Hematopoietic multipotent progenitor cell treated with erythropoietin and hydrocortisone succinate and interleukin-3 and kit ligand, for 4 days (in vitro differentiated cells): ENCODE data around the gene PDE4D.
"Not testable (repeated sequence)": the region's sequence is repeated elsewhere in the genome, so short reads cannot be mapped to it uniquely, and the experiment has no call there.

Source experiments
- DNase-seq: peaks from one replicate; pipeline ENCODE4 v3.0.0-alpha.2; 2015

The PDE4D gene

DNA sequence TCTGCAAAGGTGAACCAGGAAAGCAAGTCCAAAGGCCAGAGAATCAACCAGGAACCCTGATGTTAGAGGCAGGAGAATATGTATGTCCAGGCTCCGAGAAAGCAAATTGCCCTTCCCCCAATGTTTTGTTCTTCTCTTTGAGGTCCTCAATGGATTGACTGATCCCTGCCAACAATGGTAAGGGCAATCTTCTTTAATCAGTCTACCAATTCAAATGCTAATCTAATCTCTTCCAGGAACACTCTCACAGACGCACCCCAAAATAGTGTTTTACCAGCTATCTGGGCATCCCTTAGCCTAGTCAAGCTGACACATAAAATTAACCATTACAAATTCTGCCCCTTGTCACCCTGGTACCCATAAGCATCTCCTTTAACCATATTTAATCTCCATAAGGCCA is 912.6 kb downstream of the PDE4D start:
- DNase-seq = no peak

DNA sequence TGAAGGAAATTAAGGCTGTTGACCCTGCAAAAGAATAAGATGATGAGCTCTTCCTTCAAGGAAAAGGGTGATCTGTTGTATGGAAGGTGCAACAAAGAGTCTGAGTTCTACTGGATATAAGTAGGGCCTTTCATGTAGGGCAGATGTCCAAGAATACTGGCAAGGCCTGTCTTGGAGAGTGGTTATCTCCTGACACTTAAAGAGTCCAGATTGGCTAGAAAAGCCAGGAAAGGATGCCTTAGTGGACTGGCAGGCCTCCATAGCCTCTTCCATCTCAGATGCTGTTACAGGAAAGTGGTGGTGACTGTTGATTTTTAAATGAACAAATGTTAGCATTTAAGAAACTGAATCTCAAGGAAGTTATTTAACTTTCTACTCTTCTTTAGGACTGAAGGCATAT is 914.4 kb downstream of the PDE4D start:
- no peak for DNase-seq

DNA sequence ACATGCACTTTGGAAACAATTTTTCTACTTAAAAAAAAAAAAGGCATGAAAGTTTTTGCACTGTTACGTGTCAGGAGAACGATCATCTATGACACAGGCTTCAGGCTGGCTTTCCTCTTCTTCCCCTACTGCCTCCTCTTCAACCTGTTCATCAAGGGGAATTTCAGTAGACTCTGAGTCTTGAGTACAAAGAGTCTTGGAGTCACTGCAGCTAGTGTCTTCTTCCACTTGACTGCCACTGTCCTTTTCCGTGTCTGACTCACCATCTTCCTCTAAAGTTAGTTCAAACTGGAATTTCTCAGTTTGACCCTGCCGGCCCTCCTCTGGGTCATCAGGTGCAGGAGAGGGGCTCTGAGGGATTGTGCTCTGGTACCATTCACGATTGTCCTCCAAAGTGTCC is 918.9 kb downstream of the PDE4D start:
- no peak for DNase-seq

DNA sequence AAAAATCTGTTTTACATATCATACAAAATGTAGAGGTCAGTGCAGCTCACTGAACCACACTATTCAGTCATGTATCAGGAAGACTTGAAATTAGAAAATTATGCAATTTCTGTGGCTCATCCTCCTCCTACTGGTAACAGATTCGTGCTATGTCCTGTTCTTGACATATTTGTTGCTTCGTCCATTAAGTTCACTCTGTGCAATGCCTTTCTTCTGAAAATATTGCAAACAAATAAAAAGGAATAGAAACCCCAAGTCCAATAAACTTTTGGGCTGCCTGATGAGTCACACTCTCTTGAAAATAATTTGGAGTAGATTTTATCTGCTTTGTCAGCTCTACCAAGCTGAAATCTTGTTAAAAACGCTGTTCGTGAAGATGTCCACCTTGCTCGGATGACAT is 919.4 kb downstream of the PDE4D start:
- DNase-seq = no peak

DNA sequence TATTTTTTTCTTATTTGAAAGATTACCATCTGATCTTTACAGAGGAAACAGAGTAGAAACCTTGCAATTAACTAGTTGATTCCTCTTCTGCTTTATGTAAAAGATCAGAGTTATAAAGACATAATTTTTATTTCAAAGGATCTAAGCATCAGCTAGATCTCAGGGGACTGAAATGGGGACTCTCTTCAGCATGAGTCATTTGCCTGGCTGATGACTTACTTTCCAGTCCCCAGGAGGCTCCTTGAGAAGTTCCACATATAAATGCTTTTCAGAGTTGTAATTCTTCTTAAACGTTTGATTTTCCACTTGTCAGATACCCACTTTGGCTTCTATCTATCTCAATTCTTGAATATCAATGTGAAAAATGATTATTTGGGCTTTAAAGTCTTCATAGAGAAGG is 921.2 kb downstream of the PDE4D start:
- no peak for DNase-seq

DNA sequence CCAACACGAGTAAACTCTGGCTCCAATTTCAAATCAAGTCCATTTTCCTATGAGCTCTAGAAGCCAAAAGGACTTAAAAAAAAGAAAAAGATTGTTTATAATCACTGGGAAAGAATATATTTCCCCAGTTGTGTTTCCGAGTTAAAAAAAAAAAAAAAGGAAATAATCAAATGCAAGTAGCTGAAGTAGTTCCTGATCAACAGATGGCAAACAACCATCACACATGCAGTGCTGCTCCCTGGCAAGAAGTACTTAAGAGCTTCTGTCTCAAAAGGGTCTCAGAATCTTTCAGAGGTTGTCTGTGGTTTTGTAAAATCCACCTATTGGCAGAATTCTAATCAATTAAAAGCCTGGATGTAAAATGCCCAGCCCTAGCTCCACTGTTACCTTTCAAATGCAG is 922.8 kb downstream of the PDE4D start:
- DNase-seq = peak; percentile 7

DNA sequence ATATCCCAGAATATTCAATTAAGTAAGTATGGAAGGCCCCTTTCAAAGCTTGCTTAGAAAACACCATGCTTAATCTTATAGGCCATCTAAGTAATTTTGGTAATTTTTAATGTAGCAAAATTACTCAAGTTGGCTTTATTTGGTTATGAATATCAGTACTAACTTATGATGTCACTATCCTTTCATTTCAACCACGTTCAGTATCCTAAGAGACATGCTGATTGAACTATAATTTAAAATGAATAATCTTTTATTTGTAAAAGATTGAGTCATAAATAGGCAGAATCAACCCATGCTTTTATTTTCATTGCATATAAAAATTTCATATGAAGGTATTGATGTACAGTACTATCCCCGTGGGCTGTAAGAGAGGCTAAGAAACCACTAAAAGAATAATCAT is 923.7 kb downstream of the PDE4D start:
- no peak for DNase-seq

DNA sequence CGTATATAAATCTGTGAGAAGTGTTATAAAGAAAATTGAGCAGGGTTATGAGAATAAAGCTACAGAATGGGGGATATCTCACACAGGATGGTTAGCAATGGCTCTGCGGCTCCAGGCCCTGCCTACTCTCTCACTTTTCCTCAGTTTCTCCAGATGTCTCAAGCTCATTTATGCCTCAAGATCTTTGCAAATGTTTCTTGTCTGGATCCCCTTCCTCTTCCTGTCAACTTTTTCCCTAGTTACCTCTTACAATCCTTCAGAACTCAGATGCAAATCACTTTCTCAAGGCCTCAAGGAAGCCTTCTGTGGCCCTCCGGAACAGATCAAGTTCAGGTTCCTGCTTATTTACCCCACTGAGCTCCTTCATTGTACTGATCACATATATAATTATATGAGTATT is 924.3 kb downstream of the PDE4D start:
- DNase-seq = no peak

DNA sequence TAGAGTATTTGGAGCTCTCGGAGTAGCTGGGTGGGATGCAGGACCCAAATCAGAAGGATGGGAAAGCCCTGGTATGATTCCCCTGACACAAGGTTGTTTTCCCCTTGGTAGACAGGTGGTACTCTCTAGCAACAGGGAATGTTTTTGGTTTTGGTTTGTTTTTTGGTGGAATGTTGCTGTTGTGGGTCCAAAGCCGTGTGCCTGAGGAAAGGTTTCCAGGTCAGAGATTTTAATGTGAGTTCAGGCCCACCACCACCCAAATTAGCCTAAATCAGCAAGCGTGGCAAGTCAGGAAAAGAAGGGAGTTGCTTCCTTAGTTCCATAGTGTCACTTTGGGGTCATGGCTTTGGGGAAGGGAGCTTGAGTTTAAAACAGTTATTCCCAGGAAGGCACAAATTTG is 925.2 kb downstream of the PDE4D start:
- no peak for DNase-seq

DNA sequence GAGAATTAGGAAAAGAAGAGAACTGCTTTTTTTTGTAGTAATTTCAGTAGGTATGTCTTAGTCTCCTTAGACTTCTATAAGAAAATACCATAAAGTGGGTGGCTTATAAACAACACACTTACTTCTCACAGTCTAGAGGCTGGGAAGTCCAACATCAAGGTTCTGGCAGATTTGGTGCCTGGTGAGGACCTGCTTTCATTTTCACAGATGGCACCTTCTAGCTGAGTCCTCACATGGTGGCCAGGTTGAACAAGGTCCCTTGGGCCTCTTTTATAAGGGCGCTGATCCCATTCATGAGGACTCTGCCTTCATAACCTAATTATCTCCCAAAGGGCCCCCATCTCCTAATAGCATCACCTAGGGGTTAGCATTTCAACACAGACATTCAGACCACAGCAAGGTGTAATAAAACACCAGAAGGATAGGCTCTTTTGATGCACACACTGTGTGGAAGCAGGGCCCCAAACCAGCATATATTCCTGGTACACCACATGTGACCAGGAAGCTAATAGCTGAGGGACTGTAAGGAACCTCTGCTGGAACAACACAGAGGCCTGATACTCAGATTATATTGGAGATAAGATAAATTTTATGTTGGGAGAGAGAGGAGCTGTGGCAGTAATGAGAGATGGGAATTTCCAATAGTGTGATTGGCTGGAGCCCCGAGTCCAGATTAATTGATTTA is 925.8 kb downstream of the PDE4D start:
- DNase-seq = no peak

DNA sequence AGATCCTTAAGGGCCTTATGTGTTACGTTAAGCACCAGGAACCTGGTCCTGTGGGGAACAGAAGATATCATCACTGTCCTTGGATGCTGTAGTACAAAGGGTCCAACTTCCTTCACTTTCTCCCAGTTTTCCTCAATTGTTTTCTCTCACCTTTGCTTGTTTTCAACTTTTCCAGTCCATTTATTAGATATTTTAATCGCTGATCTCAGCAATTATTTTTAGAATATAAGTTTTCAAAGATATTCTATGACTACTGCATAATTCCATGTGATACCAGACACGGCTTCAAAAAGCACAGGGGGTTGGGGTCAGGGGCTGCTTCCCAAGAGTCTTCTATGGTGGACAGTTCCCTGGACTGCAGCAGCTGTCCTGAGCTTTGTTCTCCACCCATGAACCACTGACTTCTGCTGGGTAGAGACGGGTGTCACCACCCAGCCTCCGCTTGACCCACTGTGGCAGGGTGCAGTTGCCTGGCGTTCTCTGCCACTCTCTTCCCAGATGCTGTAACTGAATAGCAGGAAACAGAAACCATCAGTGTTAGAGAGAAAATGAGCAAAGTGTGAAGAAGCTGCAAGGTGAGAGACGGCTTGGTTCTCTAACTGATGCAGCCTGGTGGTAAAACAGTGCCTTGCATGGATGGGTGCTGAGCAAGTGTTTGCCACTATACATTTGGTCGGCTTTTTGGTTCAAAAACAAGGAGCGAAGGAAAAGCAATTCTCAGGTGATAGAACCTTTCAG is 927.7 kb downstream of the PDE4D start:
- no peak for DNase-seq

DNA sequence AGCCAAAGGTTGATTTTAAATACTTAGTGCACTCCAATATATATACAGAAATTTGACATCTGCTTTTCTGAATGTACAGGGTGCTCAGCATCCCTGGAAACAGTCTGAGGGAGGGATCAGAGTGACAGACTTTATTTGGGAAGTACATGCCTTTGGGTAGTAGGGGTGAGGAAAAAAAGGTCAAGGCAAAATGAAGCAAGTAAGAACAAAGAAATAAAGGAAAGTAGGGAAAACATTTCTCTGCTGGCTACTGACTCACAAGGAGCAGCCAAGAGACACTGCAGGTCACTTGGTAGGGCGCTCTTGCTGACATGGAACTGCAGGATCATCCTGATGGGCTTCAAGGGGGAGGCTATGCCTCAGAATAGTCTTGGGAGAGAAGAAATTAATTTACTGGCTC is 929.7 kb downstream of the PDE4D start:
- DNase-seq = no peak

DNA sequence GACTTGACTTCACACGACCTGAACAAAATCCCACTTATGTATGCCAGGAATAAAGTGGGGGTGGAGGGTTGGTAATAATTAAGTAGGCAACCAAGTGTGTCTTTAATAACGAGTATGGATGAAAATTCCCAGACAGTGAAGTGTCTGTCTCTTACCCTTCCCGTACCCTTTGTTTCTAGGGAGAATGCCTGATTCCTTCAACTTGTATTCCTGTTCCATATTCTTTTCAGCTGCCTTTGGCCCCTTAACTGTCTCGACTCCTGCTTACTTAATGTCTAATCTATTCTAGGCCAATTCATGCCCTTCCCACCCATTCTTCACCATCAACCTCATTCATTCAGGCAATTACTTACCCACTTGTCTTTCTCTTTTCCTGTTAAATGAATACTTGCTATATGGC is 930.2 kb downstream of the PDE4D start:
- DNase-seq = no peak

DNA sequence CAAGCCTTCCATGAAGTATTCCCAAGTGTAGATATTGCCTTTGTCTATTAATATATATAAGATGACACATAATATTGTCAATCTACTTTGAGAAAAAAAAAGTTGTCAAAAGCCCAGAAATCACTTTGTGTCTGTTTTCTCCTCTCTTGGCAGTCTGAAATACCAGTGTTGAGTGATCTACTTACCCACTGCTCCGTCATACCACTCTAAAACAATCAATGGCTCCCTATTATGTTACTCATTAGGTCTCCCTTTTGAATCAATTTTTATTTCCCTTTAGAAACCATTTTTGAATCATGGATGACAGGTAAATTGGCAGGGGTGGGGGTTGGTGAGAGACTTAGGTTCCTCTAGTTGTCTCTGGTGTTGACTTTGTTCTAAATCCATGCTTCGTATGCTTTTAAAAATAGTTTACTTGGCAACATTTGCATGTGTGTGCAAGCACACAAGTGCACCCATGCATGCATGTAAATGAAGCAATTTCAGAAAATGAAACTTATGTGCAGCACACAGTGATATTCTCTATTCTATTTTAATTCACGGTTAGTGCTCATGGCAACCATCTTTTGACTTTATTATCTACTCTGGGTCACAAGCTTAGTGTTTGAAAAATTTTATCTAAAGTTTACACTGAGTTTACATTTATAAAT is 931.8 kb downstream of the PDE4D start:
- no peak for DNase-seq

DNA sequence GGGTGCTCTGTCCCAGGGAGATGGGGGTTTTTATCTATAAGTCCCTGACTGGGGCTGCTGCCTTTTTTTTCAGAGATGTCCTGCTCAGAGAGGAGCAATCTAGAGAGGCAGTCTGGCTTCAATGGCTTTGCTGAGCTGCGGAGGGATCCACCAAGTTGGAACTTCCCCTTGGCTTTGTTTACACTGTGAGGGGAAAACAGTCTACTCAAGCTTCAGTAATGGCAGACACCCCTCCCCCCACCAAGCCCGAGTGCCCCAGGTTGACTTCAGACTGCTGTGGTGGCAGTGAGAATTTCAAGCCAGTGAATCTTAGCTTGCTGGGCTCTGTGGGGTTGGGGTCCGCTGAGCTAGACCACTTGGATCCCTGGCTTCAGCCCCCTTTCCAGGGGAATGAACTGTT is 934.8 kb downstream of the PDE4D start:
- DNase-seq = no peak

DNA sequence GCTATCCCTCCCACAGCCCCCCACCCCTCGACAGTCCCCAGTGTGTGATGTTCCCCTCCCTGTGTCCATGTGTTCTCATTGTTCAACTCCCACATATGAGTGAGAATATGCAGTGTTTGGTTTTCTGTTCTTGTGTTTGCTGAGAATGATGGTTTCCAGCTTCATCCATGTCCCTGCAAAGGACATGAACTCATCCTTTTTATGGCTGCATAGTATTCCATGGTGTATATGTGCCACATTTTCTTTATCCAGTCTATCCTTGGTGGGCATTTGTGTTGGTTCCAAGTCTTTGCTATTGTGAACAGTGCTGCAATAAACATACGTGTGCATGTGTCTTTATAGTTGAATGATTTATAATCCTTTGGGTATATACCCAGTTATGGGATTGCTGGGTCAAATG is 940.3 kb downstream of the PDE4D start:
- DNase-seq = not testable (repeated sequence)

DNA sequence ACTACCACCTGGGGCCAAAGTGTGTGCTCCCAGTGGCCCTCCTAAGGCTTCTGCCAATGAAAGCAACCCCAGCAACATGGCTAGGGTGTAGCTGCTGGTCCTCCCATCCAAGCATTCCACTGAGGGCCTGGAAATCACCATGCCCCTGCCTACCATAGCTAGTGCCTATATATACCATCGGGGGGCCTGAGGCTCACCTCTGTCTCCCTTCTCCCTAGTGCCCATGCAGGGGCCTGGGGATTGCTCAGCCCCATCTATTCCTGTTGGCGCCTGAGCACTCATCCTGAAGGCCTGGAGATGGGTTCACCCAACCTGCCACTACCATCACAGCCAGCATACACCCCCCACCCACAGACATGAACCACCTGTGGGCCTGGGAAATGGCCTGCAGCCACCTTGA is 943.3 kb downstream of the PDE4D start:
- DNase-seq = no peak

DNA sequence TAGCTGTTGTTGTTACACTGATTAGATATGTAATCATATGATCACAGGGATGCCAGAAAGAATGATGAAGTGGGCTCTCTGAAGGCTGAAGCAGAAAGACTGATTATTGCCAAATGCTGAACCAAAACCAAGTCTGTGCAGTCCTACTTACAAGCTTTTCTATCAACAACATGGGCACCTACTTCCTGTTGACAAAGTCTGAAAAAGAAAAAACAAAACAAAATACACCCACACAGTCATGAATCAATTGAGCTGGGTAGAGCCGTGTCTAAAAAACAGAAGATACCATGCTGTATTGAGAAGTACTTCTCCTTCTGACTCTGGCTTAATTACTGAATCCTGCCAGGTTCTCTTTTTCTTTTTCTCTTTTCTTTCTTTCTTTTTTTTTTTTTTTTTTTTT is 947.3 kb downstream of the PDE4D start:
- no peak for DNase-seq

DNA sequence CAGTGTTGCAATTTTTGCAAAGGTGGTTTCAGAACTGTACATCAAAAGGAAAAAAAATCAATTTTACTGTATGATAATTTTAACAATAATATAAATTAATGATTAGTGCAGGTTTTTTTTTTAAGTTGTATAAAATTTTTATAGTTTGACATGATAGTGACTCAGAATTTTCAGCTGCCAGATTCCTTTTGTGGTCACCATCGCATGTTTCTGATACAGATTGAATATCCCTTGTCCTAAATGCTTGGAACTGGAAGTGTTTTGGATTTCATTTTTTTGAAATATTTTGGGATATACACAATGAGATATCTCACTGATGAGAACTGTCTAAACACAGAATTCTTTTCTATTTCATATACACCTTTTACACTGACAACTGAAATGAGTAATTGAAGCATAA is 949.3 kb downstream of the PDE4D start:
- no peak for DNase-seq

DNA sequence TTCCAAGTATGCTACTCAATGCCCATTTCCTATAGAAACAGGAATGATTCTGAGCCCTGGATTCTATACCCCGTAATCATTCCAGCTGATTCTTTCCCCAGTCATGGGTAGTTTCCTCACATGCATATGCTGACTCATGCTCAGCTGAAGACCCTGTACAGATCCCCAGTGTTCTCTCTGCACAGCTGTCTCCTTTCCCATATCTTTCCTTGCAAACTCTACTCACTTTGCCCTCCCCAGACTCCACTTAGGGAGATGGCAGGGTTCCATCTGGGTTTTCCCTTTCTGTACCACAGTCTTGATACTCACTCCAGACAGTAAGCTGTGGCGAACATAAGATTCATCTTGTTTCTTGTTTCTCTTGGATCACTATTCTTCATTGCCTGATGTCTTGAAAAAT is 953.1 kb downstream of the PDE4D start:
- no peak for DNase-seq

DNA sequence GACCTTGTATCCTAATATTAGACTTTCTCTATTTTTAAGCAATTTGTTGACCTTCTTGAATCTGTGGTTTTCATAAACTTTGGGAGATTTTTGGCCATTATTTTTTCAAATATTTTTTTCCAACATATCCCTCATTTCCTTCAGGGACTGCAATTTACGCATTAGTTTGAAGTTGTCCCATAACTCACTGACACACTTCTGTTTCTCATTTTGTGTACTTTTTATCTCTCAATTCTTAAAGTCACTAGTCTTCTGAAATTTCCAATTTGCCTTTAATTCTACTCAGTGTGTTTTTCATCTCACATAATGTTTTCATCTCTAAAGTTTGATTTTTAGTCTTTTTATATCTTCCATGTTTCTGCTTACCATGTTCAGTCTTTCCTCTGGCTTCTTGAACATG is 953.9 kb downstream of the PDE4D start:
- no peak for DNase-seq

DNA sequence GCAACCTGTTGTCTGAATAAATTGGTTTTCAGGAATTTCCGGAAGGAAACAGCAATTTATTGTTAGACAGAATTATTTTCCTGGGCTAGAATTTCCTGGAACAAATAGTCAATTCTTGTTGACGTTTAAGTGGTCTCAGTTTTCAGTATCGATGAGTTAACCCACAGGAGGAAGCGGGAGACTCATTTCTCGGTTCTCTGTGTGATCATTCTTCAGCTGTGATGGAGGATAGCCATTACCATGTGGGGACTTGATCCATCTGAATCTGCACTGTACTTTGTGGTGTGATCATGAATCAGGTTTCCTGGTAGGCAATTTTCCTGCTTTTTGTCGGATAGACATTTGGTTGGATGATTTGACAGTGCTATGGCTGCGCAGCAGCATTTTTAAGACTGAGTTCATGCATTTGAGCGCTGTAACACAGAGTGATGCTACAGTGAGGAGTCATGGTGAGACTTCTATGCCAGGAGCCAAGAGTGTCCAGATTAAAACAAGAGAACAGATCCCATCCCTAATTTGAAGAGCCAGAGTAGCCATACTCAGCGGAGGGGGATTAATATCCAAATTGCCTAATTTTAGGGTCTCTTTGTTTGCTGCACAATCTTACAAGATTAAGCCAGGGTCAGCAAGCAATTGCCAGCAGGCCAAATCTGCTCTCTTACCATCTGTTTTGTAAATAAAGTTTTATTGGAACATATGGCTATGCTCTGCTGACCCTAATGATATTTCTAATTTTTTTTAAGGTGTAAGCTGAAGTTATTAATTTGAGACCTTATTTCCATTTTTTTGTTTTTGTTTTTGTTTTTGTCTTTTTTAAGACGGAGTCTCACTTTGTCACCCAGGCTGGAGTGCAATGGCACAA is 954.7 kb downstream of the PDE4D start:
- DNase-seq = no peak

DNA sequence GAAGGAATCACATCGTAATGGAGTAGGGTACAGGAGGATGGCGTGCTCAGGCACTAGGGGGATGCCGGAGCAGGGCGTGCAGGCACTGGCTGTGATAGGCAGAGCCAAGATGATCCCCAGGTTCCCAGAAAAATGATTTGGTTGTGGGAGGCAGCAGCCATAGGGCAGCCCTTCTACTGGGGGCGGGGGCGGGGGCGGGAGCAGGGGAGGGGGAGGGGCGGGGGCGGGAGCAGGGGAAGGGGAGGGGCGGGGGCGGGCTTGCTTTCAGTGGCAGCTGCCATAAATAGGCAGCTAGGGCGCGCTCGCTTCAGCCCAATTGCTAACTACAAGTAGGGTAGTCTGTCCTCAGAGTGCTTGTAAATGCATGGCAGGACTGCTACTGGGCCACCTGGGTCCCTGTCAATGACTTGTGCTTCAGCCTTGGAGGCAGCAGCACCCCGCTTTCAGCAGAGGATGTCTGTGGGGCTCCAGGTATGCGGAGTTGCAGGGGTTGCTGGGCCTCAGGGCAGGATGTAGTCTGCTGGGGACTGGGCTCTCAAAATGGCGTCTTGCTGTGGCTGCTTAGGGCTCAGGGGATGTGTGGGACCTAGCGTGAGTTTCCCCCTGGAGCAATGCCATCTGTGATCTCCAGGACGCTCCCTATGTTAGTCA is 956.4 kb downstream of the PDE4D start:
- DNase-seq = no peak
